GM23338 (cell line): ENCODE data around the gene BNIP5. TPM values are rescaled to one million over a fixed set of nuclear protein-coding genes. Genes with fewer than 3 reads are reported as not detected.

Experiments used
- ETS1 ChIP-seq: IDR thresholded peaks from 2 replicates; pipeline ENCODE4 v1.6.1; 2016; ENCODE audit warnings: antibody characterized with exemption
- EZH2 ChIP-seq: fragments of 200-600 bp; sonication (generic); IDR thresholded peaks from one replicate; pipeline ENCODE4 v1.8.0; 2017; ENCODE audit warnings: antibody characterized with exemption, mild to moderate bottlenecking, low read depth; ENCODE audit not compliant: unreplicated experiment
- REST ChIP-seq: IDR thresholded peaks from one replicate; pipeline ENCODE4 v1.6.1; 2018; ENCODE audit warnings: antibody characterized with exemption; ENCODE audit not compliant: unreplicated experiment
- ZNF114 ChIP-seq: fragments of 250-450 bp; sonication (Bioruptor Pico); IDR thresholded peaks from 2 replicates; pipeline ENCODE4 v1.5.0; 2020; ENCODE audit warnings: mild to moderate bottlenecking, moderate library complexity
- ZNF462 ChIP-seq: fragments of 250-450 bp; sonication (Bioruptor Pico); IDR thresholded peaks from 2 replicates; pipeline ENCODE4 v1.5.0; 2020; ENCODE audit warnings: mild to moderate bottlenecking, moderate library complexity
- polyA plus RNA-seq: library from polyadenylated mRNA; unstranded; fragments of >200 nt; fragmentation: Nextera tagmentation; extraction: Ambion mirVana; gene quantifications from 2 replicates; pipeline ENCODE4 v1.2.1, GENCODE V29; 2016
- total RNA-seq: library from RNA; depleted of rRNA; stranded (reverse); fragments of >200 nt; shearing (Covaris generic); gene quantifications from 2 replicates; pipeline ENCODE4 v1.2.3, GENCODE V29; 2014

Gene BNIP5
- total and polyA plus RNA-seq, 2 experiments from 2014 or later: not detected

- TF ChIP-seq ZNF462 (CRISPR knock-in tag) (no peak), ETS1 (no peak), EZH2 (no peak), REST (no peak), ZNF114 (CRISPR knock-in tag) (no peak)
These were observed 56.2 kb downstream of the BNIP5 start (continued) for GRCh38 chr6:36280467-36280866.
